ENCODE data around the gene JUP.

- TF ChIP-seq CTCF (IDR thresholded peaks at IDR 0.05 in 8 of 11, conservative IDR thresholded peaks at IDR 0.05 in 3 of 11) (no peak), POLR2A (IDR thresholded peaks at IDR 0.05) (no peak), POLR2AphosphoS5 (IDR thresholded peaks at IDR 0.05) (no peak)
These were observed 38.2 kb downstream of the JUP start for GRCh38 chr17:41748275-41748674.
